Measurements from ENCODE around the gene KIAA0930. TPM values are rescaled to one million over a fixed set of nuclear protein-coding genes. Genes with fewer than 3 reads are reported as not detected.
A peak's percentile ranks its signal among the peaks of the same experiment; 100 is the strongest.

The KIAA0930 gene
- total and polyA plus RNA-seq, 2 experiments from 2014 or later = 15.0 to 78.6 TPM

GRCh38 chr22:45172881-45173585 lies 67.7 kb downstream of the KIAA0930 start (continued):
- no peak for TF ChIP-seq ETS1 (IDR thresholded peaks at IDR 0.05)
- no peak for TF ChIP-seq JUNB (IDR thresholded peaks at IDR 0.05; ENCODE audit: unreplicated experiment)
- TF ChIP-seq STAT1 (IDR thresholded peaks at IDR 0.05; ENCODE audit: unreplicated experiment) = no peak
- TF ChIP-seq, protein P1, sequence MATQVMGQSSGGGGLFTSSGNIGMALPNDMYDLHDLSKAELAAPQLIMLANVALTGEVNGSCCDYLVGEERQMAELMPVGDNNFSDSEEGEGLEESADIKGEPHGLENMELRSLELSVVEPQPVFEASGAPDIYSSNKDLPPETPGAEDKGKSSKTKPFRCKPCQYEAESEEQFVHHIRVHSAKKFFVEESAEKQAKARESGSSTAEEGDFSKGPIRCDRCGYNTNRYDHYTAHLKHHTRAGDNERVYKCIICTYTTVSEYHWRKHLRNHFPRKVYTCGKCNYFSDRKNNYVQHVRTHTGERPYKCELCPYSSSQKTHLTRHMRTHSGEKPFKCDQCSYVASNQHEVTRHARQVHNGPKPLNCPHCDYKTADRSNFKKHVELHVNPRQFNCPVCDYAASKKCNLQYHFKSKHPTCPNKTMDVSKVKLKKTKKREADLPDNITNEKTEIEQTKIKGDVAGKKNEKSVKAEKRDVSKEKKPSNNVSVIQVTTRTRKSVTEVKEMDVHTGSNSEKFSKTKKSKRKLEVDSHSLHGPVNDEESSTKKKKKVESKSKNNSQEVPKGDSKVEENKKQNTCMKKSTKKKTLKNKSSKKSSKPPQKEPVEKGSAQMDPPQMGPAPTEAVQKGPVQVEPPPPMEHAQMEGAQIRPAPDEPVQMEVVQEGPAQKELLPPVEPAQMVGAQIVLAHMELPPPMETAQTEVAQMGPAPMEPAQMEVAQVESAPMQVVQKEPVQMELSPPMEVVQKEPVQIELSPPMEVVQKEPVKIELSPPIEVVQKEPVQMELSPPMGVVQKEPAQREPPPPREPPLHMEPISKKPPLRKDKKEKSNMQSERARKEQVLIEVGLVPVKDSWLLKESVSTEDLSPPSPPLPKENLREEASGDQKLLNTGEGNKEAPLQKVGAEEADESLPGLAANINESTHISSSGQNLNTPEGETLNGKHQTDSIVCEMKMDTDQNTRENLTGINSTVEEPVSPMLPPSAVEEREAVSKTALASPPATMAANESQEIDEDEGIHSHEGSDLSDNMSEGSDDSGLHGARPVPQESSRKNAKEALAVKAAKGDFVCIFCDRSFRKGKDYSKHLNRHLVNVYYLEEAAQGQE (IDR thresholded peaks at IDR 0.05; ENCODE audit: unreplicated experiment) = no peak

DNA sequence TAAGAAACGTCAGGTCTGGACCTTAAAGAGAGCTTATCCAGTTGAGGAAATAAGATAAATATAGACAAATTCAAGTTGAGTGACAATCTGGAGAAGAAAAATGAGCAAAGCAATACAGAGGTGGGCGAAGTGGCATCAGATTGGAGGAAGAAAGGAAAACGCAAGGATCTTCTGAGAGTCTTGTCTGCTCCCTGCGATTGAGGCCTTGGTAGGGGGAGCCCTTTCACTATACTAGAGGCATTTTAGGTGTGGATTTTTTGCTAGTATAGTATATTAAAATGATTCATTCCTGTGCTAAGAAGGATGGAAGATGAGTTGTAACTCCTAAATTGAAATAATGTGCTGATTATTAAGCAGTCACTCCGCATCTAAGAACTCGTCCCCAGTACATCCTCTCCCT lies 68.9 kb downstream of the KIAA0930 start:
- Mint-ChIP-seq H3K9me3 (no peaks in the 10 kb centered on the region), H3K4me3 (no peak overlapping the region), H3K27ac (no peak overlapping the region), H3K27me3 (ENCODE audit: insufficient read depth, low read depth, poor library complexity) (no peaks in the 10 kb centered on the region), H3K36me3 (ENCODE audit: low read depth) (peaks cover 88% of the 10 kb centered on the region), H3K4me1 (no peaks in the 10 kb centered on the region)
- Histone ChIP-seq H3K27me3 (ENCODE audit: insufficient read depth) (no peaks in the 10 kb centered on the region), H3K4me2 (no peak overlapping the region), H3F3A (replicated peaks; ENCODE audit: low read depth) (no peaks in the 10 kb centered on the region; the same call in 1 of the 2 replicates), H3K9me2 (ENCODE audit: insufficient read depth) (no peaks in the 10 kb centered on the region), H3K36me3 (ENCODE audit: insufficient read depth) (peaks cover 65% of the 10 kb centered on the region), H3K79me2 (replicated peaks; ENCODE audit: insufficient read depth) (peaks cover 91% of the 10 kb centered on the region), H3K27ac (ENCODE audit: low read depth) (no peak overlapping the region), H3K4me3 (no peak overlapping the region), H2AFZ (no peak overlapping the region), H3K4me1 (ENCODE audit: insufficient read depth) (no peaks in the 10 kb centered on the region), H4K20me1 (replicated peaks; ENCODE audit: insufficient read depth) (peaks cover 49% of the 10 kb centered on the region)
- no peak for DNase-seq (ENCODE audit: low spot score)
- TF ChIP-seq, protein P1 (IDR thresholded peaks at IDR 0.05; ENCODE audit: unreplicated experiment) = no peak
- TF ChIP-seq, protein P2, sequence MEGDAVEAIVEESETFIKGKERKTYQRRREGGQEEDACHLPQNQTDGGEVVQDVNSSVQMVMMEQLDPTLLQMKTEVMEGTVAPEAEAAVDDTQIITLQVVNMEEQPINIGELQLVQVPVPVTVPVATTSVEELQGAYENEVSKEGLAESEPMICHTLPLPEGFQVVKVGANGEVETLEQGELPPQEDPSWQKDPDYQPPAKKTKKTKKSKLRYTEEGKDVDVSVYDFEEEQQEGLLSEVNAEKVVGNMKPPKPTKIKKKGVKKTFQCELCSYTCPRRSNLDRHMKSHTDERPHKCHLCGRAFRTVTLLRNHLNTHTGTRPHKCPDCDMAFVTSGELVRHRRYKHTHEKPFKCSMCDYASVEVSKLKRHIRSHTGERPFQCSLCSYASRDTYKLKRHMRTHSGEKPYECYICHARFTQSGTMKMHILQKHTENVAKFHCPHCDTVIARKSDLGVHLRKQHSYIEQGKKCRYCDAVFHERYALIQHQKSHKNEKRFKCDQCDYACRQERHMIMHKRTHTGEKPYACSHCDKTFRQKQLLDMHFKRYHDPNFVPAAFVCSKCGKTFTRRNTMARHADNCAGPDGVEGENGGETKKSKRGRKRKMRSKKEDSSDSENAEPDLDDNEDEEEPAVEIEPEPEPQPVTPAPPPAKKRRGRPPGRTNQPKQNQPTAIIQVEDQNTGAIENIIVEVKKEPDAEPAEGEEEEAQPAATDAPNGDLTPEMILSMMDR (conservative IDR thresholded peaks at IDR 0.05; ENCODE audit: low read depth in 2 of 2) = peak in 1 of 2 experiments; percentile 30; a peak in 2 of 4 replicates
- no peak for ATAC-seq

Measured in GM23338 (cell line).